HepG2 (cell line): ENCODE data around the gene TACC3. TPM values are rescaled to one million over a fixed set of nuclear protein-coding genes. Genes with fewer than 3 reads are reported as not detected.

Experiments used
- ATF6 ChIP-seq: sonication (generic); formaldehyde crosslinking; conservative IDR thresholded peaks from 2 replicates; pipeline ENCODE4 v1.4.0; 2020; ENCODE audit warnings: missing genetic modification reagents
- FOXJ3 ChIP-seq: sonication (generic); formaldehyde crosslinking; IDR thresholded peaks from 2 replicates; pipeline ENCODE4 v1.4.0; 2020; ENCODE audit warnings: missing genetic modification reagents, mild to moderate bottlenecking, borderline replicate concordance
- GATAD2A ChIP-seq: IDR thresholded peaks from 2 replicates; pipeline ENCODE4 v1.6.1; 2016
- HIC2 ChIP-seq: sonication (generic); formaldehyde crosslinking; IDR thresholded peaks from 2 replicates; pipeline ENCODE4 v1.9.0; 2022; ENCODE audit warnings: low read depth, missing genetic modification reagents
- KDM6A ChIP-seq: IDR thresholded peaks from 2 replicates; pipeline ENCODE4 v1.6.1; 2016; ENCODE audit warnings: low read depth
- MYC ChIP-seq: sonication (generic); formaldehyde crosslinking; IDR thresholded peaks from 2 replicates; pipeline ENCODE4 v1.9.0; 2021; ENCODE audit warnings: missing genetic modification reagents, borderline replicate concordance
- PHF8 ChIP-seq: sonication (generic); formaldehyde crosslinking; IDR thresholded peaks from 2 replicates; pipeline ENCODE4 v1.5.0; 2020; ENCODE audit warnings: missing genetic modification reagents
- SALL1 ChIP-seq: sonication (generic); formaldehyde crosslinking; IDR thresholded peaks from 2 replicates; pipeline ENCODE4 v1.8.0; 2022; ENCODE audit warnings: mild to moderate bottlenecking, missing genetic modification reagents
- SMARCE1 ChIP-seq: fragments of 450-650 bp; IDR thresholded peaks from 2 replicates; pipeline ENCODE4 v1.6.1; 2017; ENCODE audit warnings: borderline replicate concordance
- ZBTB2 ChIP-seq: sonication (generic); formaldehyde crosslinking; IDR thresholded peaks from 2 replicates; pipeline ENCODE4 v1.8.0; 2022; ENCODE audit warnings: low read depth, missing genetic modification reagents
- ZBTB20 ChIP-seq: sonication (generic); formaldehyde crosslinking; IDR thresholded peaks from 2 replicates; pipeline ENCODE4 v1.8.1; 2023; ENCODE audit warnings: missing genetic modification reagents, low read depth, mild to moderate bottlenecking, borderline replicate concordance
- ZNF138 ChIP-seq: sonication (generic); formaldehyde crosslinking; IDR thresholded peaks from 2 replicates; pipeline ENCODE4 v1.5.0; 2020; ENCODE audit warnings: mild to moderate bottlenecking, low read depth, missing genetic modification reagents
- ZNF318 ChIP-seq: sonication (generic); formaldehyde crosslinking; IDR thresholded peaks from 2 replicates; pipeline ENCODE4 v1.4.0; 2020; ENCODE audit warnings: mild to moderate bottlenecking, missing genetic modification reagents
- ZNF329 ChIP-seq: sonication (generic); formaldehyde crosslinking; IDR thresholded peaks from 2 replicates; pipeline ENCODE4 v1.9.0; 2021; ENCODE audit warnings: low read depth, mild to moderate bottlenecking, missing genetic modification reagents
- ZNF768 ChIP-seq: sonication (generic); formaldehyde crosslinking; IDR thresholded peaks from 2 replicates; pipeline ENCODE4 v1.4.0; 2020; ENCODE audit warnings: missing genetic modification reagents
- ZNF788 ChIP-seq: sonication (generic); formaldehyde crosslinking; IDR thresholded peaks from 2 replicates; pipeline ENCODE4 v1.5.0; 2020; ENCODE audit warnings: mild to moderate bottlenecking, missing genetic modification reagents, borderline replicate concordance
- polyA plus RNA-seq, 8 experiments: library from polyadenylated mRNA; depleted of rRNA in 3 of 8; stranded (reverse) in 7 of 8; unstranded in 1 of 8; fragments of >200 nt; fragmentation: Illumina TruSeq in 4 of 8; extraction: Trizol in 4 of 8; gene quantifications; 2 replicates each; pipeline versions ENCODE4 v1.2.1 to v1.2.3, GENCODE V29; 2011 to 2016; ENCODE audit warnings: low read depth in 4 of 8, missing spikeins in 1 of 8, mixed read lengths in 1 of 8; ENCODE audit not compliant: insufficient read depth in 1 of 8
- total RNA-seq, 5 experiments: library from RNA; depleted of rRNA; stranded (reverse); fragments of >200 nt; fragmentation: Illumina TruSeq; extraction: Trizol; gene quantifications; 2 replicates each; pipeline ENCODE4 v1.2.3, GENCODE V29; 2016; ENCODE audit warnings: low read depth in 1 of 5

TACC3 gene
- total and polyA plus RNA-seq, 2 of the 13 experiments (the other 11 are each of a cell fraction or from before 2014, with no cell fraction given), result 20.3 to 21.2 TPM

GRCh38 chr4:1775731-1776500 lies 54.6 kb downstream of the TACC3 start (continued):
- TF ChIP-seq HIC2 (CRISPR knock-in tag) (peak; percentile 88), KDM6A (CRISPR knock-in tag) (no peak), FOXJ3 (CRISPR knock-in tag) (no peak), ZNF788 (CRISPR knock-in tag) (peak; percentile 58; the same call in 1 of the 2 replicates), ZBTB20 (CRISPR knock-in tag) (no peak), SALL1 (CRISPR knock-in tag) (peak; percentile 59), ZNF138 (0 out of 2 replicates have a peak, but pooled peaks have one; percentile 36), SMARCE1 (no peak), PHF8 (CRISPR knock-in tag) (peak; percentile 64), ATF6 (no peak), ZNF318 (no peak), ZBTB2 (CRISPR knock-in tag) (no peak), ZNF329 (no peak), MYC (CRISPR knock-in tag) (peak; percentile 3), ZNF768 (CRISPR knock-in tag) (peak; percentile 73; the same call in 1 of the 2 replicates), GATAD2A (CRISPR knock-in tag) (peak; percentile 14; the same call in 1 of the 2 replicates)
